ENCODE results near the gene HNRNPUL1. TPM values are rescaled to one million over a fixed set of nuclear protein-coding genes. Genes with fewer than 3 reads are reported as not detected.
"Not testable (repeated sequence)": the region's sequence is repeated elsewhere in the genome, so short reads cannot be mapped to it uniquely, and the experiment has no call there.

Gene HNRNPUL1
- total RNA-seq, 1 donor from 2014 or later: 161 TPM

- no peak for DNase-seq (ENCODE audit: low spot score)
Measured at GRCh38 chr19:41325947-41326706, 62.0 kb downstream of the HNRNPUL1 start.

- no peak for DNase-seq (ENCODE audit: low spot score)
Measured at GRCh38 chr19:41327076-41327575, 63.0 kb downstream of the HNRNPUL1 start.

GRCh38 chr19:41327576-41328156 is 63.5 kb downstream of the HNRNPUL1 start:
- DNase-seq (ENCODE audit: low spot score): peak; percentile 68

GRCh38 chr19:41328157-41328841 is 64.1 kb downstream of the HNRNPUL1 start:
- no peak for DNase-seq (ENCODE audit: low spot score)

GRCh38 chr19:41328842-41329225 is 64.7 kb downstream of the HNRNPUL1 start:
- DNase-seq (ENCODE audit: low spot score): no peak

GRCh38 chr19:41330481-41330880 is 66.3 kb downstream of the HNRNPUL1 start:
- DNase-seq (ENCODE audit: low spot score): no peak

- no peak for DNase-seq (ENCODE audit: low spot score)
Measured at GRCh38 chr19:41330946-41331678, 66.9 kb downstream of the HNRNPUL1 start.

- no peak for DNase-seq (ENCODE audit: low spot score)
Measured at GRCh38 chr19:41332000-41332399, 67.8 kb downstream of the HNRNPUL1 start.

GRCh38 chr19:41332468-41332867 is 68.3 kb downstream of the HNRNPUL1 start:
- no peak for DNase-seq (ENCODE audit: low spot score)

GRCh38 chr19:41334793-41335192 is 70.6 kb downstream of the HNRNPUL1 start:
- no peak for DNase-seq (ENCODE audit: low spot score)

- DNase-seq (ENCODE audit: low spot score): no peak
Measured at GRCh38 chr19:41335467-41335866, 71.3 kb downstream of the HNRNPUL1 start.

- DNase-seq (ENCODE audit: low spot score): no peak
Measured at GRCh38 chr19:41339936-41340335, 75.8 kb downstream of the HNRNPUL1 start.

GRCh38 chr19:41341669-41342490 is 77.7 kb downstream of the HNRNPUL1 start:
- DNase-seq (ENCODE audit: low spot score): no peak

- DNase-seq (ENCODE audit: low spot score): no peak
Measured at GRCh38 chr19:41344162-41344561, 80.0 kb downstream of the HNRNPUL1 start.

GRCh38 chr19:41346916-41347315 is 82.7 kb downstream of the HNRNPUL1 start:
- not testable (repeated sequence) for DNase-seq (ENCODE audit: low spot score)

- no peak for DNase-seq (ENCODE audit: low spot score)
Measured at GRCh38 chr19:41350735-41351338, 86.7 kb downstream of the HNRNPUL1 start.

- DNase-seq (ENCODE audit: low spot score): no peak
Measured at GRCh38 chr19:41351339-41352245, 87.4 kb downstream of the HNRNPUL1 start.

- no peak for DNase-seq (ENCODE audit: low spot score)
Measured at GRCh38 chr19:41352279-41352608, 88.1 kb downstream of the HNRNPUL1 start.

- no peak for DNase-seq (ENCODE audit: low spot score)
Measured at GRCh38 chr19:41352609-41353465, 88.7 kb downstream of the HNRNPUL1 start.

Measured in mucosa of gallbladder (tissue), 1 donor.